ENCODE measurements around the gene KSR2. TPM values are rescaled to one million over a fixed set of nuclear protein-coding genes. Genes with fewer than 3 reads are reported as not detected.

The KSR2 gene
- total RNA-seq, 1 experiment from 2014 or later: 1.3 TPM

- Mint-ChIP-seq H3K36me3 (ENCODE audit: insufficient read depth in 1 of 3, low read depth in 3 of 3) (peaks cover 0 to 4% (median 0%) of the 10 kb centered on the region in 3 experiments; a peak in 2 of 7 replicates), H3K9me3 (peaks cover 0 to 5% of the 10 kb centered on the region in 2 experiments; a peak in 1 of 5 replicates), H3K4me1 (peaks cover 25 to 30% of the 10 kb centered on the region in 2 experiments), H3K4me3 (no peak overlapping the region; a peak in 1 of 5 replicates), H3K27me3 (ENCODE audit: low read depth) (no peaks in the 10 kb centered on the region; the same call in 1 of the 2 replicates), H3K27ac (no peak overlapping the region; a peak in 1 of 7 replicates)
- Histone ChIP-seq H3T11ph (ENCODE audit: low read length) (no peak overlapping the region), H3K14ac (ENCODE audit: insufficient read depth, low read length) (no peak overlapping the region), H4K5ac (ENCODE audit: insufficient read length, low read depth, low read length) (no peak overlapping the region), H2BK5ac (ENCODE audit: insufficient read length, low read length) (no peak overlapping the region), H3K18ac (ENCODE audit: insufficient read length, low read depth, low read length) (no peak overlapping the region), H2BK120ac (ENCODE audit: low read depth, low read length, poor library complexity, severe bottlenecking) (no peak overlapping the region), H3K56ac (ENCODE audit: insufficient read length, low read depth, low read length) (no peak overlapping the region), H3K79me2 (ENCODE audit: insufficient read depth, low read length) (no peaks in the 10 kb centered on the region), H3K27me3 (ENCODE audit: insufficient read depth, low read length) (no peaks in the 10 kb centered on the region), H3K79me1 (ENCODE audit: insufficient read depth, low read depth, low read length, poor library complexity, severe bottlenecking) (no peaks in the 10 kb centered on the region), H2AK5ac (ENCODE audit: insufficient read length, low read length) (no peak overlapping the region), H3K4ac (ENCODE audit: low read depth, low read length) (no peak overlapping the region), H3K27ac (ENCODE audit: insufficient read length, low read depth, low read length) (no peak overlapping the region), H3K9me3 (ENCODE audit: control insufficient read depth, low read depth, low read length) (no peaks in the 10 kb centered on the region), H4K8ac (replicated peaks; ENCODE audit: insufficient read length, low read depth, low read length) (no peak overlapping the region), H3K9ac (ENCODE audit: extremely low read depth, insufficient read length, low read length) (no peak overlapping the region), H4K91ac (ENCODE audit: insufficient read length, low read depth, low read length) (no peak overlapping the region), H2BK20ac (ENCODE audit: low read depth, low read length, poor library complexity, severe bottlenecking) (no peak overlapping the region), H3K23me2 (ENCODE audit: insufficient read length, low read depth, low read length, poor library complexity, severe bottlenecking) (no peaks in the 10 kb centered on the region), H2AFZ (ENCODE audit: low read length) (no peak overlapping the region), H4K20me1 (ENCODE audit: control insufficient read depth, insufficient read depth, insufficient read length) (no peaks in the 10 kb centered on the region), H2BK15ac (ENCODE audit: low read depth, low read length) (no peak overlapping the region), H3K23ac (ENCODE audit: insufficient read length, low read depth, low read length) (no peak overlapping the region), H3K4me1 (ENCODE audit: insufficient read depth, low read length) (peaks cover 2% of the 10 kb centered on the region; the same call in 1 of the 2 replicates), H2BK12ac (ENCODE audit: insufficient read length, low read depth, low read length) (no peak overlapping the region), H3K4me2 (ENCODE audit: insufficient read depth, insufficient read length, low read length) (no peak overlapping the region)
- TF ChIP-seq, protein P1, sequence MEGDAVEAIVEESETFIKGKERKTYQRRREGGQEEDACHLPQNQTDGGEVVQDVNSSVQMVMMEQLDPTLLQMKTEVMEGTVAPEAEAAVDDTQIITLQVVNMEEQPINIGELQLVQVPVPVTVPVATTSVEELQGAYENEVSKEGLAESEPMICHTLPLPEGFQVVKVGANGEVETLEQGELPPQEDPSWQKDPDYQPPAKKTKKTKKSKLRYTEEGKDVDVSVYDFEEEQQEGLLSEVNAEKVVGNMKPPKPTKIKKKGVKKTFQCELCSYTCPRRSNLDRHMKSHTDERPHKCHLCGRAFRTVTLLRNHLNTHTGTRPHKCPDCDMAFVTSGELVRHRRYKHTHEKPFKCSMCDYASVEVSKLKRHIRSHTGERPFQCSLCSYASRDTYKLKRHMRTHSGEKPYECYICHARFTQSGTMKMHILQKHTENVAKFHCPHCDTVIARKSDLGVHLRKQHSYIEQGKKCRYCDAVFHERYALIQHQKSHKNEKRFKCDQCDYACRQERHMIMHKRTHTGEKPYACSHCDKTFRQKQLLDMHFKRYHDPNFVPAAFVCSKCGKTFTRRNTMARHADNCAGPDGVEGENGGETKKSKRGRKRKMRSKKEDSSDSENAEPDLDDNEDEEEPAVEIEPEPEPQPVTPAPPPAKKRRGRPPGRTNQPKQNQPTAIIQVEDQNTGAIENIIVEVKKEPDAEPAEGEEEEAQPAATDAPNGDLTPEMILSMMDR (conservative IDR thresholded peaks at IDR 0.05): peak; percentile 97
- no CpG with 5 or more reads among the region's 2 CpGs for WGBS (ENCODE audit: extremely low coverage, insufficient read length, low lambda C conversion rate)
- peak; percentile 85 for DNase-seq
These were observed 118.7 kb downstream of the KSR2 start for GRCh38 chr12:117850048-117850447.

Data from H9 (cell line).